ENCODE data around the gene LRRK2.
"Not testable (repeated sequence)": the region's sequence is repeated elsewhere in the genome, so short reads cannot be mapped to it uniquely, and the experiment has no call there.

DNA sequence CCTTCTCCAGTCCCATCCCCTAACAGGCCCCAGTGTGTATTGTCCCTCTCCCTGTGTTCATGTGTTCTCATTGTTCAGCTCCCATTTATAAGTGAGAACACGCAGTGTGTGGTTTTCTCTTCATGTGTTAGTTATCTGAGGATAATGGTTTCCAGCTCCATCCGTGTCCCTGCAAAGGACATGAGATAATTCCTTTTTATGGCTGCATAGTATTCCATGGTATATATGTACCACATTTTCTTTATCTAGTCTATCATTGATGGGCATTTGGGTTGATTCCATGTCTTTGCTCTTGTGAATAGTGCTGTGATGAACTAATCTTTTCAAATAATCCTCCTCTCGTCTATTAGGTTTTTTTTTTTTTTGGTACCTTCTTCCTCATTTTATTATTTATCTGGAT lies 25.9 kb downstream of the LRRK2 start:
- not testable (repeated sequence) for TF ChIP-seq TARDBP (IDR thresholded peaks at IDR 0.05); SP1 (IDR thresholded peaks at IDR 0.05); SUZ12 (IDR thresholded peaks at IDR 0.05); LEF1 (IDR thresholded peaks at IDR 0.05; ENCODE audit: borderline replicate concordance); ELF4 (IDR thresholded peaks at IDR 0.05); BHLHE40 (IDR thresholded peaks at IDR 0.05; ENCODE audit: borderline replicate concordance); NFRKB (IDR thresholded peaks at IDR 0.05); PKNOX1 (IDR thresholded peaks at IDR 0.05); FOXK2 (IDR thresholded peaks at IDR 0.05); FOXM1 (IDR thresholded peaks at IDR 0.05; ENCODE audit: borderline replicate concordance); CTBP1 (IDR thresholded peaks at IDR 0.05; ENCODE audit: borderline replicate concordance); HDGF (IDR thresholded peaks at IDR 0.05; ENCODE audit: borderline replicate concordance)

Measured in HEK293T (cell line).